ENCODE results near the gene KAT6B.

DNA sequence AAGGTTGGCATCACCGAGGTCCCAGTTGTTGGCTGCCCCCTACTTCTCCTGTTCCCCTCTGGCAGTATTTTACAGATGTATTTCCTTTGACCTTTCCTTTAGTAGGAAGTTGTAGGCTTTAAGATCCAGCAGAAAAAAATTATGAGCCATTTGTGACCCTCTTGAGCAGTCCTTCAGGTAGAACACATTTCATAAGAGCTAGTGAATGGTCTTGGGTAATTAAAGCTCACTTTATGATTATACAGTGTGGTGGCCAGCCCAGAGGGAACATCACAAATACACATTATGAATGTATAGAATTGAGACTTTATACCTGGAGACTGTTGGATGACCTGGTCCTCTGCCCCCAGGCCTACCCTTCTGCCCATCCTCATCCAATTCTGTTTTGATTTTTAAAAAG lies 57.0 kb downstream of the KAT6B start:
- TF ChIP-seq EZH2 (IDR thresholded peaks at IDR 0.05; ENCODE audit: borderline replicate concordance) (no peak), EZH2phosphoT487 (IDR thresholded peaks at IDR 0.05; ENCODE audit: low read depth, severe bottlenecking, unreplicated experiment) (no peak)
- TF ChIP-seq, protein P1, sequence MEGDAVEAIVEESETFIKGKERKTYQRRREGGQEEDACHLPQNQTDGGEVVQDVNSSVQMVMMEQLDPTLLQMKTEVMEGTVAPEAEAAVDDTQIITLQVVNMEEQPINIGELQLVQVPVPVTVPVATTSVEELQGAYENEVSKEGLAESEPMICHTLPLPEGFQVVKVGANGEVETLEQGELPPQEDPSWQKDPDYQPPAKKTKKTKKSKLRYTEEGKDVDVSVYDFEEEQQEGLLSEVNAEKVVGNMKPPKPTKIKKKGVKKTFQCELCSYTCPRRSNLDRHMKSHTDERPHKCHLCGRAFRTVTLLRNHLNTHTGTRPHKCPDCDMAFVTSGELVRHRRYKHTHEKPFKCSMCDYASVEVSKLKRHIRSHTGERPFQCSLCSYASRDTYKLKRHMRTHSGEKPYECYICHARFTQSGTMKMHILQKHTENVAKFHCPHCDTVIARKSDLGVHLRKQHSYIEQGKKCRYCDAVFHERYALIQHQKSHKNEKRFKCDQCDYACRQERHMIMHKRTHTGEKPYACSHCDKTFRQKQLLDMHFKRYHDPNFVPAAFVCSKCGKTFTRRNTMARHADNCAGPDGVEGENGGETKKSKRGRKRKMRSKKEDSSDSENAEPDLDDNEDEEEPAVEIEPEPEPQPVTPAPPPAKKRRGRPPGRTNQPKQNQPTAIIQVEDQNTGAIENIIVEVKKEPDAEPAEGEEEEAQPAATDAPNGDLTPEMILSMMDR (IDR thresholded peaks at IDR 0.05; ENCODE audit: poor library complexity): no peak

All from hepatocyte (in vitro differentiated cells).